ENCODE measurements around the gene EEIG1. TPM values are rescaled to one million over a fixed set of nuclear protein-coding genes. Genes with fewer than 3 reads are reported as not detected.
A peak's percentile ranks its signal among the peaks of the same experiment; 100 is the strongest.

The EEIG1 gene
- total and polyA plus RNA-seq, 12 donors, result 10.1 to 179 (median 53.8) TPM

DNA sequence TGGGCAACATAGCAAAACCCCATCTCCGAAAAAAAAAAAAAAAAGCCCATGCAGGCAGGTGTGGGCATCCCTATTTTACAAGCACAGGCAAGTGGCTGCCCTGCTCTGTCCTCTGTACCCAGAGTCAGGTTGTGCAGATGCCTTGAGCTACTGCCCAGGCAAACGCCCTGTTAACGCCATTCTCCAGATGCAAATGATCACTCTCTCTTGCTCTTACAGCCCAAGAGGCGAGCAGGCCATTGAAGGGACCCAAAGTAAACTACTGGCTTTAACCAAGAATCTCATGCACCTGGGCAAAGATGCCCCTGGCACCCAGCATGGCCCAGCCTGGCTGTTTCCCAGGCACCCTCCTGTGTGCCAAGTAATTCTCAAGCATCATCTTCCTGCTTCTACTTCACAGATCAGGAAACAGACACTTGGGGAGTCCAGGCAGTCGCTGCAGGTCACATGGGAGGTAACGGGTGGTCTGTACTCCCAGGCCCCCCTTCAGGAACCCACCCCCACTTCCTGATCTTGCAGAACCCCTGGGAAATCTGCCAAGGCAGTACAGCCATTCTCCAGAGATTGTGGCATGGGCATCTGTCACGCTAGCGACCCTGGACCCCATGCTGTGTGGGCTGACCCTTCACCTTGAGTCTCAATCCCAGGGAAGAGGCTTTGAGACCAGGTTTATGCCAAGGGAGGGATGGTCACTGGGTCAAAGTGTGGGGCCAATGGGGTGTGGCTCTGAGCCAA lies 14.2 kb downstream of the EEIG1 start:
- WGBS, 4 donors, result 55 to 72% (median 66%) methylated on average over 3 to 8 of the region's 8 CpGs
- H3K4me3 ChIP-seq, result no peak overlapping the region
- no peaks in the 10 kb centered on the region for H3K9me3 ChIP-seq (replicated peaks in 1 of 3)
- H3K4me1 ChIP-seq (replicated peaks in 1 of 2), result peaks cover 89 to 100% of the 10 kb centered on the region in 2 donors
- H3K27me3 ChIP-seq, result no peaks in the 10 kb centered on the region
- peak in 2 of 7 donors; percentile 17 to 35 for DNase-seq
- TF ChIP-seq, protein P1, sequence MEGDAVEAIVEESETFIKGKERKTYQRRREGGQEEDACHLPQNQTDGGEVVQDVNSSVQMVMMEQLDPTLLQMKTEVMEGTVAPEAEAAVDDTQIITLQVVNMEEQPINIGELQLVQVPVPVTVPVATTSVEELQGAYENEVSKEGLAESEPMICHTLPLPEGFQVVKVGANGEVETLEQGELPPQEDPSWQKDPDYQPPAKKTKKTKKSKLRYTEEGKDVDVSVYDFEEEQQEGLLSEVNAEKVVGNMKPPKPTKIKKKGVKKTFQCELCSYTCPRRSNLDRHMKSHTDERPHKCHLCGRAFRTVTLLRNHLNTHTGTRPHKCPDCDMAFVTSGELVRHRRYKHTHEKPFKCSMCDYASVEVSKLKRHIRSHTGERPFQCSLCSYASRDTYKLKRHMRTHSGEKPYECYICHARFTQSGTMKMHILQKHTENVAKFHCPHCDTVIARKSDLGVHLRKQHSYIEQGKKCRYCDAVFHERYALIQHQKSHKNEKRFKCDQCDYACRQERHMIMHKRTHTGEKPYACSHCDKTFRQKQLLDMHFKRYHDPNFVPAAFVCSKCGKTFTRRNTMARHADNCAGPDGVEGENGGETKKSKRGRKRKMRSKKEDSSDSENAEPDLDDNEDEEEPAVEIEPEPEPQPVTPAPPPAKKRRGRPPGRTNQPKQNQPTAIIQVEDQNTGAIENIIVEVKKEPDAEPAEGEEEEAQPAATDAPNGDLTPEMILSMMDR (IDR thresholded peaks at IDR 0.05), result no peak
- no peak for TF ChIP-seq POLR2A (IDR thresholded peaks at IDR 0.05)
- intact Hi-C loops (cut with DNase I), result no loop called here
- peak overlapping the region; percentile 35 to 95 (median 91) for H3K27ac ChIP-seq
- no peaks in the 10 kb centered on the region for H3K36me3 ChIP-seq (replicated peaks in 1 of 2)

DNA sequence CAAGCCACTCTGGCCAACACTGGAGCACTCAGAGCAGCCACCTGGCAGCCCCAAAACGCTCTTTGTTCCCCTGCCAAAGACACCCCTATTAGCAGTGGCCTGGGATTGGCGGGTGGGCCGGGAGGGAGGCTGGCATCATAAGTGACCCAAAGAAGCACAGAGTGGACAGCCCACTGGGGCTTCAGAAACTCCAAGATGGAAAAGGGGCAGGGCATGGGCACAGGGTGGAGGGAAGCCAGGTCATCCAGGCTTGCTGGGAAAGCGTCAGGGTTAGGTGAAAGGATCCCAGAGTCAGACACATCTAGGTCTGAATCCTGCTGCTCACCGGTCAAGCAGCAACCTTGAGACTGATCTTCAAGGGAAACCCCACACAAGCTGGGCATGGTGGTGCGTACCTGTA lies 14.8 kb downstream of the EEIG1 start:
- WGBS, 4 donors, result 15 to 60% (median 30%) methylated on average over 1 to 6 of the region's 6 CpGs
- Histone ChIP-seq H3K27ac (peak overlapping the region; percentile 83 to 95 (median 91)), H3K9me3 (replicated peaks in 1 of 3) (no peaks in the 10 kb centered on the region), H3K4me3 (no peak overlapping the region), H3K36me3 (replicated peaks in 1 of 2) (no peaks in the 10 kb centered on the region), H3K4me1 (replicated peaks in 1 of 2) (peaks cover 86 to 100% of the 10 kb centered on the region in 2 donors), H3K27me3 (no peaks in the 10 kb centered on the region)
- DNase-seq, result peak in 3 of 7 donors; percentile 54 to 55 (median 55)
- TF ChIP-seq, protein P1 (IDR thresholded peaks at IDR 0.05), result no peak
- no peak for TF ChIP-seq POLR2A (IDR thresholded peaks at IDR 0.05)
- intact Hi-C loops (cut with DNase I), result no loop called here

GRCh38 chr9:127963359-127964064 lies 17.3 kb downstream of the EEIG1 start:
- Histone ChIP-seq H3K27me3 (no peaks in the 10 kb centered on the region), H3K4me1 (replicated peaks in 1 of 2) (peaks cover 77 to 89% of the 10 kb centered on the region in 2 donors), H3K9me3 (replicated peaks in 1 of 3) (no peaks in the 10 kb centered on the region), H3K36me3 (replicated peaks in 1 of 2) (no peaks in the 10 kb centered on the region), H3K27ac (peak overlapping the region; percentile 57 to 95 (median 91)), H3K4me3 (no peak overlapping the region)
- TF ChIP-seq, protein P1 (IDR thresholded peaks at IDR 0.05), result peak in 1 of 6 experiments; percentile 8
- no peak for TF ChIP-seq POLR2A (IDR thresholded peaks at IDR 0.05)
- 30 to 42% (median 36%) methylated on average over 11 to 19 of the region's 19 CpGs for WGBS, 4 donors
- peak; percentile 68 to 87 (median 86) for DNase-seq
- intact Hi-C loops (cut with DNase I), result no loop called here

DNA sequence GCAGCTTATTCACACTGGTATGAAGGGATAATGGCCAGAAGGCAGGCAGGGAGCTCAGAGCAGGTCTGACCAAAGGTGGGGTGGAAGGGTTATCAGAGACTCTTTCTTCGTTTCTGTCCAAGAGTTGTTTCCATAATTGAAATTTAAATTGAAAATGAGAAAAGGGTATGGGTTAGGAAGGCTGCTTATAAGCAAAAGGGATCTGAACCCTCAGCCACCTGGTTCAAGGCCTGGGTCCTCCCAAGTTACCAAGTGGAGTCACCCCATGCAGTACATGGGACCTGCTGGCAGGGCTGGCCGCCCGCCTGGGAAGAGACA lies 17.8 kb downstream of the EEIG1 start:
- no peaks in the 10 kb centered on the region for H3K36me3 ChIP-seq (replicated peaks in 1 of 2)
- TF ChIP-seq, protein P1 (IDR thresholded peaks at IDR 0.05), result no peak
- no peak for TF ChIP-seq POLR2A (IDR thresholded peaks at IDR 0.05)
- peaks cover 71 to 83% of the 10 kb centered on the region in 2 donors for H3K4me1 ChIP-seq (replicated peaks in 1 of 2)
- no peaks in the 10 kb centered on the region for H3K27me3 ChIP-seq
- peak in 5 of 7 donors; percentile 72 to 84 (median 77) for DNase-seq
- 23 to 53% (median 33%) methylated on average over 2 to 3 of the region's 3 CpGs for WGBS, 4 donors
- intact Hi-C loops (cut with DNase I), result no loop called here
- no peak overlapping the region for H3K4me3 ChIP-seq
- H3K27ac ChIP-seq, result peak overlapping the region; percentile 57 to 95 (median 91)
- no peaks in the 10 kb centered on the region for H3K9me3 ChIP-seq (replicated peaks in 1 of 3)
